ENCODE measurements around the gene CHKA.

GRCh38 chr11:68064926-68065325 lies 56.3 kb downstream of the CHKA start:
- TF ChIP-seq CTCF (IDR thresholded peaks at IDR 0.05) (no peak), POLR2AphosphoS5 (IDR thresholded peaks at IDR 0.05) (no peak)

All from stomach (tissue), 4 donors.